ENCODE measurements around the gene PROSER1.
"Not testable (repeated sequence)": the region's sequence is repeated elsewhere in the genome, so short reads cannot be mapped to it uniquely, and the experiment has no call there.

The PROSER1 gene

DNA sequence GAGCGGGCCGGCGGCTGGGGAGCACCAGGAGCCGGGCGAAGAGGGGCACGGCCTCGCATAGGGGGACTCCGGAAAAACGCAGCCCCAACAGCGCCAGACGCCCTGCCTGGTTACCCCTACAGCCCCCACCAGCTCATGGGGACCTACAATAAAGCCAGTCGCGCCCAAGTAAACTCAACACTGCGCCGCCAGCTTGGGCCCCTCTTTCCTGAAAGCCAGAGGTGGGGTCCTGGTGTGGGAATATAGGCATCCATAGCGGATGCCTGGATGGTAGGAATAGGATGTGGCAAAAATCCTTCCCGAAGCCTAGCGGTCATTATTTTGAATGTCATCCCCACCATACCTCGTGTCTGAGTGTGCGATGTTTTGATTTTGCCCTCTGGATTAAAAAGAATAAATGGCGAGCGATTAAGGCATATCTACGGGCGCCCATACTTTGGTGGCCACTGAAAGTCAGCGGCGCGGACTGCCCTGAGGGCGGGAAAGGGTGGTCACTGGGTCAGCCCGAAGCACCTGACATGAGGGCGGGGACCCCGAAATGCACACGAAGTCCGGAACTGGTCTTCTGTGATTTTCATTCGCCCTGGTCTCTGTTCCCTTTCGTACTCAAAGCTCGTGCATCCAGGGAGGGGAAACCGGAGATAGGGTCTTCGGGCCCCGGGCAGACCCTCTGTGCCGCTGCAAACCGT, at the start of gene PROSER1, which contains the start of gene NHLRC3:
Gene PROSER1, minus strand, starts transcription at position 210 of the 689 bp plus-strand sequence. CDS start 847 bp downstream, outside the sequence.
Gene NHLRC3, plus strand, starts transcription at position 577 of the 689 bp plus-strand sequence. CDS start 184 bp downstream, outside the sequence.
- DNase-seq = peak; percentile 69 to 74

DNA sequence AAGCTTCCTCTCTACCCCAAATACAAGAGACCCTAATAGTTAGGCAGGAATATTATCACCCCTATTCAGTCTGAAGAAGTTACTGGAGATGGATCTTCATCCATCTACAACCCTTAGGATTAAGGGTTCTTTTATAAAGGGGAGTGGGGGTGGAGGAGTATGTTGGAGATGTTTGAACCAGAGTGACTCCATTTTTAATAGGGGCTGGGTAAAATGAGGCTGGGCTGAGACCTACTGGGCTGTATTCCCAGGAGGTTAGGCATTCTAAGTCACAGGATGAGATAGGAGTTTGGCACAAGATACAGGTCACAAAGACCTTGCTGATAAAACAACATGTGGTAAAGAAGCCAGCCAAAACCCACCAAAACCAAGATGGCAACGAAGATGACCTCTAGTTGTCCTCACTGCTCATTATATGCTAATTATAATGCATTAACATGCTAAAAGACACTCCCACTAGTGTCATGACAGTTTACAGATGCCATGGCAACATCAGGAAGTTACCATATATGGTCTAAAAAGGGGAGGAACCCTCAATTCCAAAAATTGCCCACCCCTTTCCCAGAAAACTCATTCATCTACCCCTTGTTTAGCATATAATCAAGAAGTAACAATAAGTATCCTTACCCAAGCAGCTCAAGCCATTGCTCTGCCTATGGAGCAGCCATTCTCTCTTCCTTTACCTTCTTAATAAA, 48.5 kb upstream of the PROSER1 start:
- not testable (repeated sequence) for DNase-seq

DNA sequence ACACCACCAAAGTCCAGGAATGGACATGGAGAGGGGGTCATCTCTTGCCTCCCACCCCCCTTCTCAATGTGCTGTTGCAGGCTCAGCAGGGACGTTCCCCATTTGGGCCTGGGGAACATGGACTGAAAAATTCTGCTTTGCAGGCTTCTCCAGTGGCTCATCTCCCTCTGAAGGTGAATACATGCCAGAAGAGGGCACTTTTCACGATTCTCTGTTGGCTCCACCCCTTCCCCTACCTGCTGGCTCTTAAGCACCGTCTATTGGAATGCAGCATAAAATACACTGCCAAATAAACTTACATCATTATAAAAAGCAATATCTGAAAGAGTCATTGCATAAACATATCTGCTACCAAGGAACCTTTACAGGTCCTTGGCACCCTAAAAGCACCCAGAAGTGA, 36.1 kb upstream of the PROSER1 start:
- DNase-seq = no peak

DNA sequence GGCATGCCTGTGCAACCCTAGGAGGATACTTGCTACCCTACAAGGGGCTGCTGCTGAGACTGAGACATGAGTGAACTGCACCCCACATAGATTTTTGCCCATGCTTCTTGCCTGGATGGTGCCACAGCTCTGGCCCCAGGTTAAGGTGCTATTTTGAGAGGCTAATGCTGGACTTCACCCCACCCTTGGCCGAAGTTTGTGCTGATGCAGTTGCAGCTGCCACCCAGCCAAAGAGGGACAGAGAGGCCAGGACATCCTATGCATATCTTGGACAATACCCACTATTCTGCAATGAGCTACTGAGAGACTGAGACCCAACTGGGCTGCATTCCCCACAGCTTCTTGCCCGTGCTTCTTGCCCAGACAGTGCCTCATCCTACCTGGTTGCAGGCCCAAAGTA, 35.0 kb upstream of the PROSER1 start:
- no peak for DNase-seq

DNA sequence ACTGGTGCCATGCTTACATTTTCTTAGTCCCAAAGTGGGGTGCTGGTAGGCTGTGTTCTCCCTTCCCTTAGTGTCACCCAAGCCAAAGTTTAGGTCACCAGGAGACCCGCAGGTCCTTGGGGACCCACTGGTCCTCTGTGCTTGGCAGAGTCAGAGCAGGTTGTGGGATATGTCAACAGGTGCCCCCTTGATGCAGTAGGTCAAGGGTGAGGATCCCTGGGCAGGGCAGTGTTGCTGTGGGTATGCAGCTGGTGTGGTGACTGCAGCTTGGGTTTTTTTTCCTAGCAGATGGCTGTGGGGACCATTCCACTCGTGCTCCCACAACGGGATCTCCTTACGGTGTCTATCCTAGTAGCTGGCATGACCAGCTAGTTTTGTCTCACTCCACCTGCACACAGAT, 24.1 kb upstream of the PROSER1 start:
- no peak for DNase-seq

DNA sequence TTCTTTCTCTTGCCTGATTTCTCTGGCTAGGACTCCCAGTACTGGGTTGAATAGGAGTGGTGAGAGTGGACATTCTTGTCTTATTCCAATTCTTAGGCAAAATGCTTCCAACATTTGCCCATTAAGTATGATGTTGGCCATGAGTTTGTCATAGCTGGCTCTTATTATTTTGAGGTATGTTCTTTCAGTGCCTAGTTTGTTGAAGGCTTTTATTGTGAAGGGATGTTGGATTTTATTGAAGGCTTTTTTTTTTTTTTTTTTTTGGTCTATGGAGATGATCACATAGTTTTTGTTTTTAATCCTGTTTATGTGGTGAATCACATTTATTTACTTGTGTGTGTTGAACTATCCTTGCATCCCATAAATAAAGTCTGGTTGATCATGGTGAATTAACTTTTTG, 20.2 kb upstream of the PROSER1 start:
- DNase-seq = no peak

DNA sequence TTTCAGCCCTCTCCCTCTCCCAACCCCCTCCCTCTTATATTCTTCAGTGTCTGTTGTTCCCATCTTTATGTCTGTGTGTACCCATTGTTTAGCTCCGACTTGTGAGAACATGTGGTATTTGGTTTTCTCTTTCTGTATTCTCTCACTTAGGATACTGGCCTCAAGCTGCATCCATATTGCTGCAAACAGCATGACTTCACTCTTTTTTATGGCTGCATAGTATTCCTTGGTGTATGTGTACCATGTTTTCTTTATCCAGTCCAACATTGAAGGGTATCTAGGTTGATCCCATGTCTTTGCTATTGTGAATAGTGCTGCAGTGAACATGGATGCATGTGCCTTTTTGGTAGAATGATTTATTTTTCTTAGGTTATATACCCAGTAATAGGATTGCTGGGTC, 18.1 kb upstream of the PROSER1 start:
- DNase-seq = no peak

DNA sequence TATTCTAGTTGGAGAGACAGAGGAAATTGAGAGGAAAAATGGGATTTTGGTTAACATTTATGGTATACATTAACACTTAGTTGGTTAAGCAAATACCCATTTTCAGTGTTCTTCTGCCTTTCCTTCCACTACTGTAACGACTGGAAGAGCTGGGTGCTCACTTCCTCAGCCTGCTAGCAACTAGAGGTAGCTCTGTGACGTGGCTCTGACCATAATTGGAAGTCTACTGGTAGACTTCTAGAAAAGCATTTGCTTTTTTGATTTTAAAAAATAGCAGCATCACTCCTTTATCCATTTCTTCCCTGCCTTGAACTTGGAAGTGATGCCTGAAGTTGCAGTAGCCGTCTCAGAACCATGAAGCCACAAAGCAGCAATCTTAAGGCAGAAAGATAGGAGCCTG, 16.2 kb upstream of the PROSER1 start:
- no peak for DNase-seq

DNA sequence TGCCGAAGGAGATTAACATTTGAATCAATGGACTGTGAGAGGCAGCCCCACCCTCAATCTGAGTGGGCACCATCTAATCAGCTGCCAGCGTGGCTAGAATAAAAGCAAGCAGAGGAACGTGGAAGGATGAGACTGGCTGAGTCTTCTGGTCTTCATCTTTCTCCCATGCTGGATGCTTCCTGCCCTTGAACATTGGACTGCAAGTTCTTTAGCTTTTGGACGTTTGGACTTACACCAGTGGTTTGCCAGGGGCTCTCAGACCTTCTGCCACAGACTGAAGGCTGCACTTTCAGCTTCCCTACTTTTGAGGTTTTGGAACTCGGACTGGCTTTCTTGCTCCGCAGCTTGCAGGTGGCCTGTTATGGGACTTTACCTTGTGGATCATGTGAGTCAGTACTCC, 15.1 kb upstream of the PROSER1 start:
- DNase-seq = no peak

DNA sequence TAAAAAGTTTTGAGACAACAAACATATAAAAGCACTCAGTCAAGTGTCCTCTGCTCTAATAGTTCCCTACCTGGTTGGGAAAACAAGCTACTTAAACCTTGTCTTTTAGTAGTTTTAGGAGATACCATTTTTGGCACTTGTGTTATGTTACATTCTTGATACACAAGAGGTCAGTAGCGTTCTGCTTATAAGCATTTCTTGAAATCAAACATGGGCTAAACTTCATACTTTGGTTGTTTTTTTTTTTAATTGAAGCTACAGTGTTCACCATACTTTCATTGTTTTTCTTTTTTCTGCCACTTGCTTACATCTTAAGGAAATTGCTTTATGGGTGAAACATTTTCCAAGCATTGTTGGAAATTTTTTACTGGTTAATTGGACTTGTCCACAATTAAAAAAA, 13.3 kb upstream of the PROSER1 start:
- DNase-seq = no peak

DNA sequence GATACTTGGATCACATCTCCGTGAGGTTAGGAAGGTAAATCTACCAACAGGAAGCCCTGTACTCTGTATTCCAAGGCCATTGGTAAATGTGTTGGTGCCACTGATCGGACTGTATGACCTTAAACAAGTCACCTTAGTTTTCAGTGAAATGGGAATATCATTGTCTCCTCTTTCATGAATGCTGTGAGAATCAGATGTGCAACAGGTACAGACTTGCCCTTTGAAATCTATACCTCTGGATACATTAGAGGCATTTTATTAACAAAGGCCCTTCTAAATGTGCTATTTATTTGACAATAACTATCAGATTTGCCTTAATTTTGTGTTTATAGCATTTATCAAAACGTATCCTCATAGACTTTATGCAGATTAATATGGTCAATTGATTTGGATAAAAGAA, 11.4 kb upstream of the PROSER1 start:
- DNase-seq = no peak

DNA sequence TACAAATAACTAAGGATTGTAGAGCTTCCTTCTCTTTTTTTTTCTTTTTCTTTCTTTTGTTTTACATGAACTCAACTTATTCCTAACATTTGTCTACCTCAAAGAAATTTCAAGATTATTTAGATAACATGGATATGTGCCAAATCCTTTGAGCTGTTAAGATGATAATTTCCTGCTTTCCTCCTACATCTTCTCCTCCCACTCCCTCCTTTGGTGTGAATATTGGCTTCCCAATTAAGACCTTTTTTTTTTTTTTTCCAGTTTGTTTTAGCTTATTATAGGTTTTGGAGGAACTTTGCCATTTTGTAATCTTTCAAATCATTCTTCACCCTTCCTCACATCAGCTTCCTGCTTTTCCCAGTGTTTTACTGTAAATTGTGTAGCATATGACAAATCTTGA, 10.9 kb upstream of the PROSER1 start:
- no peak for DNase-seq

DNA sequence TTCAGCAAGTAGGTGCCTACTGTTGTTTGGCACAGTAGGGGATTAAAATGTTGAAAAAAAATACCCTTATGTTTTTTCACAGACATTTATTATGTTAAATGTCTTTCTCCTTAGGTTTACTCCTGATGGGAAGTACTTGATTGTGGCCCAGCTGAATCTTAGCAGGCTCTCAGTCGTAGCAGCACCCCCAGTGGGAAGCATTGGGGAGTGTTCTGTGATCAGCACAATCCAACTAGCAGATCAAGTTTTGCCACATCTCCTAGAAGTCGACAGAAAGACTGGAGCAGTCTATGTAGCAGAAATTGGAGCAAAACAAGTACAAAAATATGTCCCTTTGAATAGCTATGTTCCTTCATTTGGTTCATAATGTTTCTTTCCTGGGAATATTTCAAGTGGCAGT, 9.7 kb upstream of the PROSER1 start:
- DNase-seq = no peak

DNA sequence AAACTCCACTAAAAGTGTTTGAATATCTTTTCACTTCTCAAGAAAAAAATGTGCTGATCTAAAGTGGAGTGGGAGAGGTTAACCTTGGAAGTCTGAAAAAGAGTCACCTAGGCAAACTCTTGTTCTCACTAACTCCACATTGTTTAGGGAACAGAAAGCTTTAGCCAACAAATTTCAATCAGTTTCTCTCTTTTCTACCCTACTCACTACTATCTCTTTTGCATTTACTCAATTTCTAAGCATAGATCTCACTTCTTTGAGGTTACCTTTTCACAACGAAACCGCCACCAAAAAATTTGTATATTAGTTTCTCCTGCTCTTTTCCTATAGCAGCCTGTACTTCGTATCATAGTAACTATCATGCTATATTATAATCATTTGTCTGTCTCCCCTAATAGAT, 6.6 kb upstream of the PROSER1 start:
- no peak for DNase-seq

DNA sequence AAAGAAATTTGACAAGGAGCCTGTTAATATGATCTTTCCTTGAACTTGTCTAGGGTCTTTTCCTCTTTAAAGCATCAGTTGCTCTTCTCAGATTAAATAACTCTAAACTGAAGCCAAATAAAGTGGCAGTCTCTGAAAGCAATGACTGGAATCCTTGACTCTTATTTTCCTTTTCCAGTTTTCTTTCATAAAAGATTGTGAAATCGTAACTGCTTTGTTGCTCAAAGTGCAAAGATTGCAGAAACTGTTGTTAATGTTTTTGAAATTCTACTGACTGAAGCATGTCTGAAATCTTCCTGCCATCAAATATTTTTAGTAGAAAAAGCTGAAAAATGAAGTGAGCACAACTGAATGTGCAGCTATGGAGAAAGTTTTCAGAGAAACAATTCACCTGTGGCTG, 2.3 kb upstream of the PROSER1 start:
- no peak for DNase-seq

DNA sequence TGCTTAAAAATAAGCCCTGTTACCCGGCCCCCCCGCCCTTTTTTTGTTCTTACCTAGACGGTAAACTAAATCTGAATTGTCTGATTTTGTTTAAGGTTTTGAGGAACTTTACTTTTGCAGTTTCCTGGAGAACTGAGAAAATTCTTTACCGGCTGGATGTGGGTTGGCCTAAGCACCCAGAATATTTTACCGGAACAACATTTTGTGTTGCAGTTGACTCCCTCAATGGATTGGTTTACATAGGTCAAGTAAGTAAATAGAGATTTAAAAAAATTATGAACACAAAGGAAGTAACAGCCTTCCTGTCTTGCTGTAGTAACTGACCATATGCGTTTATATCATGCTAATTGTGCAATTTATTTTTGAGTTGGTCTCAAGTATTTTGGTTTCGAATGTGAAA, 1.2 kb upstream of the PROSER1 start:
- DNase-seq = no peak

DNA sequence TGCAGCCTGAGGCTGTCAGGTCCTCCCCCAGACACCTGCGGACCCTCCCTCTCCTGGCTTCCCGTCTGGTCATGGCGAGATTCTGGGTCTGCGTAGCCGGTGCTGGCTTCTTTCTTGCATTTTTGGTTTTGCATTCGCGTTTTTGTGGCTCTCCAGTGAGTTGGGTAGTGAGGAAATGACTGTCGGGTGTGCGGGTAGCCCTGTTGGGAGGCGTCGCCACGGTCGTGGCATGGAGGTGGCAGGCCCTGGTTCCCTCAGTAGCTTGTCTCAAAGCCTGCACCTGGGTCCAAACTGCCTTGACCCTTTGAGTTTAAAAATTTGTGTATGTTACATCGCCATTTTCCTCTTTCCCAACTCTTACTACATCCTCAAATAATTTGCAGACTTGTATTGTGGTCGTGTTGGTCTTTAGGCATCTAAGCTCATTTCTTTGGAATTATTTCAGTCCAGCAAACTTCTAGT, 711 bp upstream of the PROSER1 start:
- peak; percentile 47 to 58 for DNase-seq

DNA sequence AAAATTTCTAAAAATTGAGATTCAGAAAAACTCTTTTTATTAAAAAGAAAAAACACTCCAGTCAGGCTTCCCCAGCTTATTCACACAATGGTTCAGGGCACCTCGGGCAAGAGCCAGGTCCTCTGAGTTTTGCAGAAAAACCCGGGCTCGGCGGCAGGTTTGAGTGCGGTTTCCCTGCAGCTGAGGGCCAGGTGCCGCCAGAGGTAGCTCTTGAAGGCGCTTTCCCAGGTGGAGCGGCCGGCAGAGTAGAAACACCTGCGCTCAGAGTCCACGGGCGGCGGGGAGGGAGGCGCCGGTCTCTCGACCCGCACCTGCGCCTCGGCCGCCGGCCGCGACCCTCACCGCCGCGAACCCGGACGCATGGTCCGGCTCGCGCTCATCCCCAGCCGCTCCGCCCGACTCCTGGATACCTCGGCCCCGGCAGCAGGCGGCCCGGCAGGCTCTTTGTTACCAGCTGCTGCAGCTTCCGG, 444 bp downstream of the PROSER1 start:
- DNase-seq = peak in 1 of 2 donors; percentile 7

DNA sequence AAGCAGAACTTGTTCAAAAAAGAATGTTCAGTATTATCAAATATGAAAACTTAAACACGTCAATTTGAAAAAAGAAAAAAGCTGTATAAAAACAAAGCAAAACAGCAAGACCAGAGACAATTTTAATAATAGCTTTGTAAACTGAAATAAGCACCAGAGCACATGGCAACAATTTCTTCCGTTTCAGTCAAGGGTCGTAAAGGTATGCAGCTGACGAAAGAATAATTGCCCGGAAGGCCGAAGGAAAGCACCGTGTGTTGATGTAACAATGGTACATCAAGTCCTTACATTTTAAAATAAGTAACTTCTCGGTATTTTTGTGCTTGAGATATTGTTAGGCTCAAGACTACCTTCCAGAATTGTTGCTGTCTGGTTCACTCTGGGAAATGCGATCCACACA, 1.7 kb downstream of the PROSER1 start:
- DNase-seq = no peak

DNA sequence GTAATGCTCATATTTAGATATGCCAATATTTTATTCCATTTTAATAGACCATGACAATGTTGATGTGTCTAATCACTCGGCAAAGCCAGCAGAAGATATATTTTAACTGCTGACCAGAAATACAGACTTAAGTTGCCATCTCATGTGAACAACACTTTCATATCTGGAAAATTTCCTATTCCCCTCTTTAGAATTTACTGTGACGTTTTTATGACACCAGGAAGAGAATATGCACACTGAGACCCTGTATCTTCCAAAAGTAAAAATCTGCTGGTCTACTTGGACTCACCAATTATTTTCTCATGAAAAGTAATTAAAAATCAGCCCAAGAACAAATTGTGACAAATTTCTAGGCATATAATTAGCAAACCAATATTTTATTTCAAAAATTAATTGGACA, 2.1 kb downstream of the PROSER1 start:
- DNase-seq = no peak

DNA sequence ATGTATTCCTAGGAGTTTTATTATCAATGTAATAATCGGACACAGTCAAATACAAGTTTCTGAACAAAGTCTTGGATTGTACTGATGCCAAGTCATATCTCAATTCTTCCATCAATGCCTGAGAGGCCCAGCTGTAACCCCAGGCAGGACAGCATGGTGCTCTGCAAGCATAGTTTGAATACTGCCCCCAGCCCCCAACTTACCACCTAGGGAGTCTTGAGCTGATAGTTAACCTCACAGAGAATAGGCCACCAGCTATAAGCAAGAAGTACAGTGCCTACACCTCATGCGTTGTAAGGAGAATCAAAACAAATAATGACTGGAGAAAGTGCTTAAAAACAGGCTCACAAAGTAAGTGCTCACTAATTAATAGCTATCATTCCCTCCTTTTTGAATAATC, 2.7 kb downstream of the PROSER1 start:
- no peak for DNase-seq

DNA sequence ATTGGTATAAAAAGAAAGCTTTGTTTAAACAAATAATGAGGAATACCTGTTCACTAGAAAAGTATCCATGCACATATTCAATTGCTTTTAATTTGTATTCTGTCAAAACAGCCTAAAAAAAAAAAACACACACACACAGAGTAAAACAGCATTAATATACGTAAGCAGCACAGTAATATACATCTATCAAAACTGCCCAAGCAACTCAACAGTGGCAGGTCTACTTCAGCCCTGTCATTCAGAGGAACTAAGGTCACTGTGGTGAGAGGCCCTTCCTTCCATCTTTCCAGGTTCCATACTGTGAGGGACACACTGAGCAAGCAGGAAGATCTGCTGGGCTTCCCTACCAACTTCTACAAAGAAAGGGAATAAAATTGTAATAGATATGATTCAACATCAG, 3.8 kb downstream of the PROSER1 start:
- no peak for DNase-seq

DNA sequence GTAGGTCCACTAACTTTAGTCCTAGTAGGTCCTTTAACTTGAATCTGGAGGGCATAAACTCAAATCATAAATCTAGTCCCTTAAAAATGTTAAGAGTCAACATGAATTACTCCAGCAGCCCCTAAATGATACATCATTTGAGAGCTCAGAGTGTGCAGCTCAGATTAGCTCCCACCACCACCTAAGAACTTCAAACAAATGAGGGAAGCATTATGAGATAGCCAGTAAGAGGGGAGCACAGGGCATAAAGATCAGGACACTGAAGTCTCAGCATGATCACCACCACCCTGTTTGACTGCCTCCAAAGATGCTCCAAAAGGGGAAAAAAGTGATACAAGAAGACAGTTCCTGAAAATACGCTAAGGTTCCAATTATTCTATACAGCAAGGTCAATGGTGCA, 5.7 kb downstream of the PROSER1 start:
- DNase-seq = no peak

DNA sequence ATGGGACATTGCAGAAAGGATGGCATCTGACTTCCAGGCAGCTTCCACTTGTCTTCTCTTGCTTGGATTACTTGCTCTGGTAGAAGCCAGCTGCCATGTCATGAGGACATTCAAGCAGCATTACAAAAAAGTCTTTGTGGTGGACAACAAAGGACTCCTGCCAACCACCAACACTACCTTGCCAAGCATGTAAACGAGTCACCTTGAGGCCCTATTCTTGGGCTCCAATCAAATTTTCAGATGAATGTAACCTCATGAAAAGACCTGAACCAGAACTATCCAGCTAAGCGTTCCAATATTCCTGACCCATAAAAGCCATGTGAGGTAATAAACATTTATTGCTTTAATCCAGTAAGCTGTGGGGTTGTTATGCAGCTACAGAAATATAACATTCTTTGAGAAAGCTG, 12.5 kb downstream of the PROSER1 start:
- DNase-seq = no peak

Measured in stimulated activated CD4-positive, alpha-beta T cell treated with anti-CD3 and anti-CD28 coated beads, Interleukin-2, amount 100 ng/mL, for 48 hours (primary cell).